Muscle layer of colon (tissue), 2 donors: Measurements from ENCODE around the gene PTX4.
"Not testable (repeated sequence)": the region's sequence is repeated elsewhere in the genome, so short reads cannot be mapped to it uniquely, and the experiment has no call there.

Experiments
- H3K27ac ChIP-seq: one replicate; pipeline ENCODE4 v1.7.0; 2013; ENCODE audit warnings: low read depth, mild to moderate bottlenecking, low read length, moderate library complexity
- H3K27me3 ChIP-seq, 2 donors: one replicate each; pipeline ENCODE4 v1.7.0; 2013; ENCODE audit warnings: low read length in 2 of 2, mild to moderate bottlenecking in 2 of 2; ENCODE audit not compliant: insufficient read depth in 2 of 2, control insufficient read depth in 1 of 2
- H3K36me3 ChIP-seq: one replicate; pipeline ENCODE4 v1.7.0; 2013; ENCODE audit warnings: mild to moderate bottlenecking, low read length; ENCODE audit not compliant: insufficient read depth
- H3K4me1 ChIP-seq: one replicate; pipeline ENCODE4 v1.7.0; 2013; ENCODE audit warnings: mild to moderate bottlenecking, low read length; ENCODE audit not compliant: insufficient read depth
- H3K4me3 ChIP-seq, 2 donors: one replicate each; pipeline ENCODE4 v1.7.0; 2013; ENCODE audit warnings: low read length in 2 of 2, low read depth in 1 of 2, mild to moderate bottlenecking in 1 of 2, moderate library complexity in 1 of 2
- H3K9ac ChIP-seq: one replicate; pipeline ENCODE4 v1.7.0; 2013; ENCODE audit warnings: low read length
- H3K9me3 ChIP-seq: one replicate; pipeline ENCODE4 v1.7.0; 2013; ENCODE audit warnings: mild to moderate bottlenecking, low read length
- donor health status: abdominal sarcoma.
- donor health status: Adenocarcinoma of cecum.

Gene PTX4

DNA sequence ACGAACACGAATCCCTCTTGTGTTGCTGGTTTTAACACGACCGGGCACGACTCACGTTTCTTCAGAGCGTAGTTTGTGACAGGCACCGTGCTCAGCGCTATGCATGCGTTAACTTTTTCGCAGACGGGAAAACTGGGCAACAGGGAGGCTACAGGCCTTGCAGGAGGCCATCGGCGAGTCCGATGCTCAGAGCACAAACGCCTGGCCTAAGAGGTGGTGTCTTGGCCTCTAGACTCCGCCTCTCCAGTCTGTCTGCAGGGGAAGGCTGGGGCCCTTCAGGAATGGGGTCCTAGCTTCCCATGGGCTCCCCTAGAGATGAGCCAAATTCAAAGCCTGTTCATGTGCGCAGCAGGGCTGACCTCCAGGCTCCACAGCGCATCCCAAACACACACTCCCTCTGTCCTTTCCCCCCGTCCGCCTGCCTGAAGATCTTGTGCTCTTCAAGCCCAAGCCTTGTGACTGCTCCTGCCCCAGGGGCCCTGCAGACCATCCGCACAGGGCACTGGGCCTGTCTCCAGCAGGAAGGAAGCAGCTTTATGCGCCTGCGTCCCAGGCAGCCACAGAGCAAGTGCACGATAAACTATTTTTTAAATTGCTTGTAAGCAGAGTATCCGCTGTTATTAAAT lies 17.1 kb downstream of the PTX4 start:
- Histone ChIP-seq H3K27ac (no peak overlapping the region), H3K4me3 (no peak overlapping the region), H3K4me1 (peaks cover 29% of the 10 kb centered on the region)

DNA sequence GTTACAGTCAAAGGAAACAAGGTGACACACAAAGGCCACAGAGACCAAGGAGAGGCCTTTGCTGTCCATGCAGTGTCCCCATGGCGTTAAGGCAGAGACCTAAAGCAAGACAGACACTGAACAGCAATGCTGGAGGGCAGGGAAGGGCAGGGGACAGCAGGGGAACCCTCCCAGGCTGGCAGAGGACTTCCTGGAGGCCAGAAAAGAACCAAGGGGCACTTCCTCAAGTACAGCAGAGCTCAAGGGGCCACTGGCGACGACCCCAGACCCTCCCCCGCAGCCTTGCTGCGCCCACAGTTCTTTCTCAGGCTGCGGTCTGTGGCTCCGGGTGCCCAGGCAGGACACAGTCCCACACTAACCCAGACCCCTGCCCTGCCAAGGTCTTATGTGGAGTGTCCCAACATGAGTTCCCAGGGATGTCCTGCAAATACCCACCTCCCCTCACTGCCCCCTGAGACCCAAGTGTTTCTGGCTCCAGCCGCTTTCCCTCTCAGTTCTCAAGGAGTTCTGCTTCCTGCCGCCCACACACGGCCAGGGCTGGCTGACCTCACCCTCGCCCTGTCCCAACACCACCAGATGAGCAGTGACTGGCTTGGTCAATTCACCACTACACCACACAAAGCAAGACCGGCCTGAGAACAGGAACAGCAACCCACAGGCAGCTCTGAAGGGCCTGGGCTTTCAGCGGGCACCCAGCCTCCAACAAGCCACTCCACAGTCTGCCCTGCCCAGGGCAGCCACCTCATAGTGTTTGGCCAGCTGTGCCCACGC lies 18.1 kb downstream of the PTX4 start:
- Histone ChIP-seq H3K36me3 (no peaks in the 10 kb centered on the region), H3K9ac (no peak overlapping the region), H3K27ac (no peak overlapping the region), H3K4me3 (no peak overlapping the region), H3K9me3 (no peaks in the 10 kb centered on the region), H3K27me3 (no peaks in the 10 kb centered on the region), H3K4me1 (peaks cover 25% of the 10 kb centered on the region)

More for the DNA sequence above, 17.1 kb downstream of the PTX4 start:
- Histone ChIP-seq H3K9me3 (no peaks in the 10 kb centered on the region), H3K9ac (no peak overlapping the region), H3K27me3 (no peaks in the 10 kb centered on the region), H3K36me3 (no peaks in the 10 kb centered on the region)

- no peak overlapping the region for H3K4me3 ChIP-seq
- H3K9ac ChIP-seq, result no peak overlapping the region
- H3K27ac ChIP-seq, result no peak overlapping the region
- H3K27me3 ChIP-seq, result no peaks in the 10 kb centered on the region
- H3K36me3 ChIP-seq, result no peaks in the 10 kb centered on the region
- H3K4me1 ChIP-seq, result peaks cover 22% of the 10 kb centered on the region
- no peaks in the 10 kb centered on the region for H3K9me3 ChIP-seq
Observed at GRCh38 chr16:1469693-1470201, 19.0 kb downstream of the PTX4 start.

GRCh38 chr16:1469141-1469540 lies 19.6 kb downstream of the PTX4 start:
- peaks cover 20% of the 10 kb centered on the region for H3K4me1 ChIP-seq
- not testable (repeated sequence) for H3K27me3 ChIP-seq, H3K4me3 ChIP-seq, H3K9ac ChIP-seq, H3K36me3 ChIP-seq, H3K27ac ChIP-seq, H3K9me3 ChIP-seq

DNA sequence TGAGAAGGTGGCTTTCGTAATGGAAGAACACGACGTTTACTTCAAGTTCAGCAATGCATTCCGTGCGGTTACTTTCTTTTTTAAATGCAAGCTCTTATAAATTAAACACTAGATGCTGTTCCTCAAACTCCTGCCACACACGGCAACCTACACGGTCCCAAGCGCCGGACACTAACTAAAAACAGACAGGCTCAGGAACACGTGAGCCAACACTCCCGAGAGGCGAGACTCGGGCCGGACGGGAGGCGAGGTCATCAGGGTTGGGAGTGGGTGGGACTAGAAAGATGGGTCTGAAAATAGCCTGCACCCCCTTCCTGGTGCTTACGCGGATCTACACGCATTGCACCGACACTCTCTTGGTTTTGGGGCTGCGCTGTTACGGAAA lies 20.3 kb downstream of the PTX4 start:
- H3K9me3 ChIP-seq, result no peaks in the 10 kb centered on the region
- H3K27ac ChIP-seq, result no peak overlapping the region
- no peaks in the 10 kb centered on the region for H3K36me3 ChIP-seq
- no peak overlapping the region for H3K4me3 ChIP-seq
- peaks cover 13% of the 10 kb centered on the region for H3K4me1 ChIP-seq
- no peaks in the 10 kb centered on the region for H3K27me3 ChIP-seq
- H3K9ac ChIP-seq, result no peak overlapping the region

- Histone ChIP-seq H3K27ac (no peak overlapping the region), H3K27me3 (no peaks in the 10 kb centered on the region), H3K9ac (no peak overlapping the region), H3K4me1 (peaks cover 7% of the 10 kb centered on the region), H3K4me3 (no peak overlapping the region), H3K36me3 (no peaks in the 10 kb centered on the region), H3K9me3 (no peaks in the 10 kb centered on the region)
Observed at GRCh38 chr16:1466968-1467521, 21.7 kb downstream of the PTX4 start.

GRCh38 chr16:1466054-1466453 lies 22.7 kb downstream of the PTX4 start:
- Histone ChIP-seq H3K9me3 (no peaks in the 10 kb centered on the region), H3K36me3 (no peaks in the 10 kb centered on the region), H3K27me3 (no peaks in the 10 kb centered on the region), H3K9ac (no peak overlapping the region), H3K4me1 (peaks cover 7% of the 10 kb centered on the region), H3K27ac (no peak overlapping the region), H3K4me3 (no peak overlapping the region)

- Histone ChIP-seq H3K36me3 (no peaks in the 10 kb centered on the region), H3K4me1 (peaks cover 9% of the 10 kb centered on the region), H3K9ac (no peak overlapping the region), H3K9me3 (no peaks in the 10 kb centered on the region), H3K27me3 (no peaks in the 10 kb centered on the region), H3K27ac (no peak overlapping the region), H3K4me3 (no peak overlapping the region)
Observed at GRCh38 chr16:1465567-1465915, 23.2 kb downstream of the PTX4 start.

DNA sequence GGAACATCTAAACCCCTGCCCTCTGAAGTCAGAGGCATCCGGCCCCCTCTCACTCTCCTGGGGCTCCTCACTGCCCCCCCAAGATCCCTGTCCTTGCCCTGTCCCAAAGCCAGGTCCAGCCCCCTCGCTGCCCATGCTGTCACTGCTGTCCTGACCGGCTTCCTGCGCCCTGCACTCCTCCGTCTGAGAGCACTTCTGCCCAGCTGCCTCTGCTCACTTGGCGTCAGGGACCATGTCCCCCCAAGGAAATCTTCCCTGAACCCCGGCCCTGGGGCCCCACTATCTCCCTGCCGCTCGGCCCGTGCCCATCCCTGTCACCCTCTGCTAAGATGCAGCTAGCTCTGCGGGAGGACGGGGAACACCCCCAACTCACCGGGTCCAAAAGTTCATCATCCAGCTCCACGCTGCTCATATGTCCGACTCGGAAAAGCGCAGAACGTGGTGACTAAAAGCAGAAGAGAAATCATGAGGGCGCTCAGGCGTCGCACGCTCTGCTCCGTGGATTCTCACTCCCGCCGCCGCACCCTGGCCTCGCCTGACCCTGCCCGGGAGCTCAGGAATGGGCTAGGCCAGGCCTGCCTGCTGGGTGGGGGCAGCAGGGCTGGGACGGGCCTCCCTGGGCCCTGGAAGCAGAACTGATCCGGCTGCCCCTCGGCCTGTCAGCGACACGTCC lies 23.7 kb downstream of the PTX4 start:
- H3K36me3 ChIP-seq, result no peaks in the 10 kb centered on the region

GRCh38 chr16:1464196-1464893 lies 24.4 kb downstream of the PTX4 start:
- peaks cover 7% of the 10 kb centered on the region for H3K4me1 ChIP-seq
- H3K27me3 ChIP-seq, result no peaks in the 10 kb centered on the region
- H3K27ac ChIP-seq, result no peak overlapping the region
- H3K4me3 ChIP-seq, result no peak overlapping the region
- no peaks in the 10 kb centered on the region for H3K36me3 ChIP-seq
- H3K9ac ChIP-seq, result no peak overlapping the region
- no peaks in the 10 kb centered on the region for H3K9me3 ChIP-seq

More for the DNA sequence above, 23.7 kb downstream of the PTX4 start:
- Histone ChIP-seq H3K27me3 (no peaks in the 10 kb centered on the region), H3K9me3 (no peaks in the 10 kb centered on the region), H3K27ac (no peak overlapping the region), H3K4me1 (peaks cover 8% of the 10 kb centered on the region), H3K4me3 (no peak overlapping the region), H3K9ac (no peak overlapping the region)

- no peak overlapping the region for H3K4me3 ChIP-seq
- H3K27ac ChIP-seq, result peak overlapping the region; percentile 65
- no peaks in the 10 kb centered on the region for H3K27me3 ChIP-seq
- H3K9ac ChIP-seq, result no peak overlapping the region
- H3K9me3 ChIP-seq, result no peaks in the 10 kb centered on the region
- H3K36me3 ChIP-seq, result peaks cover 11% of the 10 kb centered on the region
- H3K4me1 ChIP-seq, result peaks cover 7% of the 10 kb centered on the region
Observed at GRCh38 chr16:1461146-1461545, 27.6 kb downstream of the PTX4 start.
